Muscle of leg (tissue), 11 donors: ENCODE data around the gene IRF8. TPM values are rescaled to one million over a fixed set of nuclear protein-coding genes. Genes with fewer than 3 reads are reported as not detected.

Experiments used
- DNase-seq: peaks from one replicate; pipeline ENCODE4 v3.0.0; 2013
- H3K27ac ChIP-seq: one replicate; pipeline ENCODE4 v1.5.1; 2013; ENCODE audit warnings: mild to moderate bottlenecking, low read length, control low read depth
- H3K27me3 ChIP-seq: one replicate; pipeline ENCODE4 v1.6.1; 2013; ENCODE audit warnings: low read length; ENCODE audit not compliant: control insufficient read depth, insufficient read depth
- H3K36me3 ChIP-seq: one replicate; pipeline ENCODE4 v1.6.1; 2013; ENCODE audit warnings: low read length; ENCODE audit not compliant: control insufficient read depth, insufficient read depth
- H3K4me1 ChIP-seq: one replicate; pipeline ENCODE4 v1.6.1; 2013; ENCODE audit warnings: low read length; ENCODE audit not compliant: control insufficient read depth, insufficient read depth
- H3K4me3 ChIP-seq: one replicate; pipeline ENCODE4 v1.5.1; 2013; ENCODE audit warnings: low read length, control low read depth
- H3K9me3 ChIP-seq: replicated peaks from 2 replicates; pipeline ENCODE4 v1.6.1; 2013; ENCODE audit warnings: low read depth, low read length; ENCODE audit not compliant: control insufficient read depth
- WGBS: methylation state at CpG from one replicate; pipeline ENCODE4 v1.1.5; 2013; ENCODE audit warnings: missing lambda C conversion rate; ENCODE audit not compliant: insufficient coverage; 5-methylcytosine and 5-hydroxymethylcytosine counted together
- polyA plus RNA-seq, 8 donors: library from polyadenylated mRNA; unstranded; fragments of 120-200 nt; gene quantifications; one replicate each; pipeline versions ENCODE4 v1.2.1 to v1.2.3, GENCODE V29; 2013; ENCODE audit warnings: inconsistent platforms in 1 of 8, low replicate concordance in 1 of 8; ENCODE audit not compliant: insufficient read length in 8 of 8, insufficient read depth in 1 of 8
- total RNA-seq: library from RNA; stranded (reverse); fragments of 120-200 nt; gene quantifications from one replicate; pipeline ENCODE4 v1.2.4, GENCODE V29; 2013

Gene IRF8
- total and polyA plus RNA-seq, 9 donors, result 3.6 to 7.7 (median 5.8) TPM

DNA sequence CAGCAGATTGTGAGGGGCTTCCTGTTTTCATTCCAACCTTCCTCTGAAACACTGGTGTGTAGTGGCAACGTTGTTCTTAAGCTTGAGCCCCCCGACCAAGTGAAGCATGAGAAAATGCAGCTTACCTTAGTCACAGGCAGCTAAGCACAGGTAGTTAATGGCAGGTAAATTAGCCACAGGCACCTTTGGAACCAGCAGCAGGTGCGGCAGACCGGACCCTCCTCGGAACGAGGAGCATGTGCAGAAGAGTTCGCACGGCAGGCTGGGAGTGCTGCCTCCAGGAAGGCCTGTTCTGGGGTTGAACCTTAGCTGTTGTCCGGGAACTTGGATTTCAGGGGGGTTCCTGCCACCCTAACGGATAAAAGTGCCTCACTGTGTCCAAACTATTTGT is 7.2 kb upstream of the IRF8 start:
- no peak for DNase-seq
- WGBS, result 60% methylated on average over 10 of the region's 10 CpGs
- H3K36me3 ChIP-seq, result no peaks in the 10 kb centered on the region
- H3K27ac ChIP-seq, result no peak overlapping the region
- H3K27me3 ChIP-seq, result peaks cover 51% of the 10 kb centered on the region
- H3K9me3 ChIP-seq, result no peaks in the 10 kb centered on the region
- H3K4me1 ChIP-seq, result no peaks in the 10 kb centered on the region
- no peak overlapping the region for H3K4me3 ChIP-seq

DNA sequence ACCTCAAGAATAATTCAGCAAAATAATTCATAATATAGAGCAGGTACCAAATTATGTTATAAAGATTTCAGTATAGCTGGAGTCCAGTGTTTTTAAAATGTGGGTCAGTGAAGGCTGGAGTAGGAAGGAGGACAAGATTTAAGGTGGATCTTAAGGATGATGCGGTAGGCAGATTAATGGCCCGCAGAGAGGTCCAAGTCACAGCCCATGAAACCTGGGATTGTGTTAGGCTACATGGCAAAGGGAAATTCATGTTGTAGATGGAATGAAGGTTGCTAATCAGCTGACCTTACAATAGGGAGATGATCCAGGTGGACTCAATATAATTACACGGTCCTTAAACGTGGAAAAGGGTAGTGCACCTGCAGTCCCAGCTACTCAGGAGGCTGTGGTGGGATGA is 6.2 kb upstream of the IRF8 start:
- no peaks in the 10 kb centered on the region for H3K4me1 ChIP-seq
- H3K27ac ChIP-seq, result no peak overlapping the region
- no peaks in the 10 kb centered on the region for H3K36me3 ChIP-seq
- no peaks in the 10 kb centered on the region for H3K9me3 ChIP-seq
- WGBS, result 70% methylated on average over 4 of the region's 4 CpGs
- H3K27me3 ChIP-seq, result peaks cover 55% of the 10 kb centered on the region
- H3K4me3 ChIP-seq, result no peak overlapping the region
- no peak for DNase-seq

DNA sequence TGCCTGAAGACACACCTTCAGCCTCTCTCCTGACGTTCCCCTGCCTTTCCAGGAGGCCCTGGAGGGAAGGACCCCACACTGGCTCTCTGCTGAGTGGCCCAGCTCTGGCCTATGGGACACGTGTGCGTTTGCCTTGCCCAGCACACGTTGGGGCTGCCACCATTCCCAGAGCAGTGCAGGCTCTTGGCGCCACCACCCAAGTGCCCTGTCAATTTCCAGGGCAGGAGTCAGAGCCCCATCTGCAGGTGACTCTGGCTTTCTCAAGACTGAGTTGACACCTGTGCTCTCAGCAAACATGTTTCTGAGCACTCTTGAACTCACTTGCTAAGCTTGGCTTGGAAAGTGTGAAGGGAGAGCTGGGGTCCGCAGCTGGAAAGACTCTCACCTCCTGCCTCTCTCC is 4.7 kb upstream of the IRF8 start:
- H3K36me3 ChIP-seq, result no peaks in the 10 kb centered on the region
- H3K27me3 ChIP-seq, result peaks cover 64% of the 10 kb centered on the region
- H3K9me3 ChIP-seq, result no peaks in the 10 kb centered on the region
- H3K4me1 ChIP-seq, result peaks cover 10% of the 10 kb centered on the region
- H3K4me3 ChIP-seq, result no peak overlapping the region
- WGBS, result 56% methylated on average over 6 of the region's 6 CpGs
- DNase-seq, result no peak
- no peak overlapping the region for H3K27ac ChIP-seq

DNA sequence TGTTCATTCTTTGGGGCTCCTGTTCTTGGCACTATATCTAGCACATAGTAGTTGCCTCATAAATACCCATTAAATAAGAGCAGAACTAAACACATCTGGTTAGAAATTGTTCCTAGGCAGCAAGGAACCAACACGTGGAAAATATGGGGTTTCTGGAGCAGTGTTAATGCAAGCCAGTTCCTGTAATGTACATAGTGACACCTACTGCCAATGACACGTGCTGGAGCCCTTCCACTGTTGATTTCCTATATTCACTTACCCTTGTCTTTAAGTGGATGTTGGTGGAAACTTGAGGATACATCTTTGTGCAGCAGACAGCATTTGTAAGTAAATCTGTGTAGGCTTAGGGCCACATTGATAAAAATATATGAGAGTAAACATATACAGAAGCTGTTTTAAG is 1.6 kb upstream of the IRF8 start:
- Histone ChIP-seq H3K36me3 (no peaks in the 10 kb centered on the region), H3K9me3 (no peaks in the 10 kb centered on the region), H3K4me1 (peaks cover 18% of the 10 kb centered on the region), H3K27me3 (peaks cover 73% of the 10 kb centered on the region), H3K27ac (no peak overlapping the region), H3K4me3 (no peak overlapping the region)
- peak; percentile 52 for DNase-seq
- 0% methylated on average over 1 of the region's 2 CpGs for WGBS

DNA sequence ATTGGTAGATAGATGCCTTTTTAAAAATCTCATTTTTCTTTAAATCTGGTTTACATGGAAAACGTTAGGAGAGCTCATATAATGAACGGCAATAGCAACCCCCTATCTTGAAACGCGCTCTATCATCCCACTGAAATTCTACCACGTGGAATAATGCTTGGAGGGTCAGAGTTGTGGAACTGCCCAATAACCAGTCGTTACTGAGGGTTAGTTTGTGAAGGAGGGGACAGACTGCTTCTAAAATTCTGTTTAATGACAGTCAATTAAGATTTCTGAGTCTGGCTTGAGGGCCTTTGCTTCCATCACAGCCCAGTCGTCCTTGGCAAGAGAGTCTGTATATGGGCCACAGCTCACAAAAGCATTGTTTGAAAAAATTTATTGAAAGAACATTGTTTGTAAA is 482 bp downstream of the IRF8 start:
- no peak for DNase-seq
- peak overlapping the region; percentile 59 for H3K4me3 ChIP-seq
- H3K4me1 ChIP-seq, result peaks cover 24% of the 10 kb centered on the region
- H3K27ac ChIP-seq, result peak overlapping the region; percentile 15
- 0% methylated on average over 1 of the region's 7 CpGs for WGBS
- H3K9me3 ChIP-seq, result no peaks in the 10 kb centered on the region
- H3K36me3 ChIP-seq, result no peaks in the 10 kb centered on the region
- peaks cover 77% of the 10 kb centered on the region for H3K27me3 ChIP-seq

DNA sequence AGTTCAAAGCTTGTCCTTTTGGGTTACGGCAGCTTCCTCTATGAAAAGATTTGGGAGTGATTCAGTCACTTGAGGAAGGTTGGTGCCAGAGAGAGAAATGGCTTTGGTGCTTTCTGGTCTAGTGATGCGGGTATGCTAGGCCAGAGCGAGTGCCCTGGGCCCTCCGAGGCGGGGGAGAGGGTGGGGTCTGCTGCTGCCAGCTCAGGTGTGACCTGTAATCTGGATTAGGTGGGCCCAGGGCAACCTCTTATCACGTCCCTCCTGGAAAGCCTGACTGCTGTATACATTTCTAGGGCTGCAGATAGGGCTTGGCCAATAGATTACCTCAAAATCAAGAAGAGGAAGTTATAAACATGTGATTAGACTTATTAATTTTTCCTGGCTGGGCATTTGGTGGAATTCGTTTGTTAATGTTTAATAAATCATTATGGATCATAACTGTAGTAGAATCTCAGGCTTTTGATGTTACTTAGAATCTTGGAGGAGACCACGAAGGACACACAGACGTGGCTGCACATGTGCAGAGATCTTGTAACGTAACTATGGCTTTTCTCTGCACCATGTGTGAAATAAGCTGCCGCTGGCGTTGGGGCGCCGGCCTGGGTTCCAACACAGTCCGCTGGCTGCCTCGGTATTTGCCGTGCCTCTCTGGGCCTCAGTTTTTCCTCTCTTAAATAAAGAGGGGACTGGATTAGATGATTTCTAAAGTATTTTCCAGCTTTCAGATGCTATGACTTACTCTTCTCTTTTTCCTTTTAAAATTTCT is 1.2 kb downstream of the IRF8 start:
- H3K27me3 ChIP-seq, result peaks cover 71% of the 10 kb centered on the region
- WGBS, result 84% methylated on average over 8 of the region's 17 CpGs

DNA sequence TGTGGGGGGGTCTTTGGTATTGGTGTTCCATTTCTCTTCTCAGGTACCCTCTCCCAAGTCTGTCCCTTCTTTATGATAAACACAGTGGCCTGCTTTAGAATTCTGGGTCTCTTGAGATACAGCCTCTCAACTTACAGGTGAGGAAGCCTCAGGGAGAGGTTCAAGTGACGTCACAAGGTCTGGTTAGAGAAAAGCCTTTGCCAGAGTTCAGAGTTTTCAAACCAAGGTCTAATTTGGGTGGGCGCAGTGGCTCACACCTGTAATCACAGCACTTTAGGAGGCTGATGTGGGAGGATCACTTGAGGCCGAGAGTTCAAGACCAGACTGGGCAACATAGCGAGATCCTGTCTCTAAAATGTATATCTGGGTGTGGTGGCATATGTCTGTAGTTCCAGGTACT is 2.1 kb downstream of the IRF8 start:
- H3K4me1 ChIP-seq, result peaks cover 24% of the 10 kb centered on the region
- H3K36me3 ChIP-seq, result no peaks in the 10 kb centered on the region
- H3K9me3 ChIP-seq, result no peaks in the 10 kb centered on the region
- peaks cover 66% of the 10 kb centered on the region for H3K27me3 ChIP-seq
- DNase-seq, result no peak
- peak overlapping the region; percentile 5 for H3K4me3 ChIP-seq
- no peak overlapping the region for H3K27ac ChIP-seq
- WGBS, result 87% methylated on average over 4 of the region's 4 CpGs

More for the DNA sequence above, 1.2 kb downstream of the IRF8 start:
- H3K4me3 ChIP-seq, result peak overlapping the region; percentile 59
- no peaks in the 10 kb centered on the region for H3K9me3 ChIP-seq
- H3K27ac ChIP-seq, result no peak overlapping the region
- no peaks in the 10 kb centered on the region for H3K36me3 ChIP-seq
- H3K4me1 ChIP-seq, result peaks cover 24% of the 10 kb centered on the region
- no peak for DNase-seq

DNA sequence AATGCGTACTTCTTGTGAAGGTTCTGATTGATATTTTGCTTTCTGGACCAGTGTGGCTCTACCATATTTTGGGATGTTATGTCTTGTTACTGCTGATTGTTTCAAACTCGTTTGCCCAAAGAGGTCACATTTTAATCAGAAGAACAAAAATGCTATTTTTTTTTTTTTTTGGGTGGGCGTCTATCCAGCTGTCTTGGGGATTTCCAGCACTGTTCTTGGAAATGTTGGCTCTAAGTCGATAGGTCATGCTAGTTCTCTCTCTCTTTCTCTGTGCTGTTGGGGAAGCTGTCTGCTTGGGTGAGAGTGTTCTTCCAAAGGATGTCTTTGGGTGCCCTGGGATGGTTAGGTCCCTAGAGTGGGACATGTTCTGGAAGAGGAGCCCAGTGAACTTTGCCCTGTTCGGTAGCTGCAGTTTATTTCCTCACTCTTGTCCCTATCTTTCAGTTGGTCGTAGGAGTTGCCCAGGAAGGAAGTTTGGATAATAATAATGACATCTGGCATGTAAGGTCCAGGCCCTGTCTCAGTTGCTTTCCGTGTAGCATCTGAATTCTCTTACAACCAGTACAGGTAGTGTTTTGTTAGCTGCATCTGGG is 2.9 kb downstream of the IRF8 start:
- Histone ChIP-seq H3K4me3 (no peak overlapping the region), H3K36me3 (no peaks in the 10 kb centered on the region), H3K4me1 (peaks cover 24% of the 10 kb centered on the region), H3K9me3 (no peaks in the 10 kb centered on the region), H3K27me3 (peaks cover 64% of the 10 kb centered on the region), H3K27ac (no peak overlapping the region)
- DNase-seq, result no peak
- WGBS, result 21% methylated on average over 2 of the region's 7 CpGs

DNA sequence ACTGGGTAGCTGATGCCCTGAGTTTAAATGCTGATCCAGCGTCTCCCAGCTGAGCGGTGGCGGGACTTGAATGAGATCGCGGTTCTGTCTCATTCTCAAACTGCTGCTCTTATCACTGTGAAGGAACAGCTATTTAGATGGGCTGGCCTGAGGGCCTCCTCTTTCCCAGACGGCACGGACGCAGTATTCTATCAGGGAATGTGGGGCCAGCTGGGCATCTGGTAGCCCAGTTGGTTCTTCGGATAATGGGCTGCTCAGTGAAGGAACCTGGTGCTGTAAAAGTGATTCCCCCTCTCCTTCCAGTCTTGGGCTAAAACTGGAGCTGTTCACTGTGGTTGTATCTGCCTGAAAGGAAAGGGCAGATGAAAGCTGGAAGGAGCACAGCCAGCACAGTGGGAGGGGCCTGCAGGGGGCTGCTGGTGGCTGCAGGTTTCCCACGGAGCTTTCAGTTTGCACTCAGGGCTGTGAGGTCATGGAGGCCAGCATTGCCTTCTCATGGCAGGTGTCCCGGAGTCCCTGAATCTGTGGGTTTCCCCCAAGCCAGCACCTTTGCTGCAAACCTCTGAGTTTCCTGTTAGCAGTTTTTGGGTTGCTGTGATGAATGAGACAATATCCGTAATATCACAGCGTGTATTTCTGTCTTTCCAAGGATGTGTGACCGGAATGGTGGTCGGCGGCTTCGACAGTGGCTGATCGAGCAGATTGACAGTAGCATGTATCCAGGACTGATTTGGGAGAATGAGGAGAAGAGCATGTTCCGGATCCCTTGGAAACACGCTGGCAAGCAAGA is 3.6 kb downstream of the IRF8 start:
- Histone ChIP-seq H3K27ac (no peak overlapping the region), H3K27me3 (peaks cover 57% of the 10 kb centered on the region)
- WGBS, result 70% methylated on average over 11 of the region's 20 CpGs

DNA sequence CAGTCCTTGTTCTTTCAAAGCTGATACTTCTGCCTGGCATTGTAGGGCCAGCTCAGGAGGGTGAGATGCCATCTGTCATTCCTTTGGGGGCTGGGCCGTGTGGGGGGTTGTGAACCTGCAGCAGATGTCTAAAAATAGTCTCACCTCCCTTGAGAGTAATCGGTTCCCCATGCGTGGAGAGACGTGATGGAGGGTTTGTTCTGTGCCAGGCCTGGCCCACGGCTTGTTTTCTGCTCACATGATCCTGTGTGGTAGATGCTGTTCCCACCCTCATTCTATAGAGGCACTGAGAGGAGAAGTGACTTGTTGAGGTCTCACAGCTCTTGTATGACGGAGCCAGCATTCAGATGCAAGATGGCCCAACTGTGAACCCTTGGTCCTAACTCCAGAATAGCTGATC is 4.6 kb downstream of the IRF8 start:
- peaks cover 53% of the 10 kb centered on the region for H3K27me3 ChIP-seq
- 100% methylated on average over 1 of the region's 6 CpGs for WGBS

More for the DNA sequence above, 3.6 kb downstream of the IRF8 start:
- Histone ChIP-seq H3K9me3 (no peaks in the 10 kb centered on the region), H3K36me3 (no peaks in the 10 kb centered on the region), H3K4me1 (peaks cover 24% of the 10 kb centered on the region), H3K4me3 (no peak overlapping the region)
- DNase-seq, result no peak

More for the DNA sequence above, 4.6 kb downstream of the IRF8 start:
- Histone ChIP-seq H3K4me3 (no peak overlapping the region), H3K36me3 (no peaks in the 10 kb centered on the region), H3K27ac (no peak overlapping the region), H3K4me1 (peaks cover 18% of the 10 kb centered on the region), H3K9me3 (no peaks in the 10 kb centered on the region)
- DNase-seq, result no peak
